NB4 (cell line): Measurements from ENCODE around the gene DIO3.

Source experiments
- MYC ChIP-seq: IDR thresholded peaks from 2 replicates; pipeline ENCODE4 v1.6.1; 2011; ENCODE audit warnings: low read depth, low read length
- POLR2A ChIP-seq: IDR thresholded peaks from 2 replicates; pipeline ENCODE4 v1.6.1; 2011; ENCODE audit warnings: mild to moderate bottlenecking; ENCODE audit not compliant: insufficient read length; ENCODE audit errors: extremely low read depth
- TF ChIP-seq, protein P1 (sequence below): IDR thresholded peaks from one replicate; pipeline ENCODE4 v1.5.1; 2012; ENCODE audit warnings: low read depth, low read length
- TF ChIP-seq, protein P2 (sequence below): IDR thresholded peaks from 2 replicates; pipeline ENCODE4 v1.6.1; 2011; ENCODE audit warnings: low read depth, low read length

DNA sequence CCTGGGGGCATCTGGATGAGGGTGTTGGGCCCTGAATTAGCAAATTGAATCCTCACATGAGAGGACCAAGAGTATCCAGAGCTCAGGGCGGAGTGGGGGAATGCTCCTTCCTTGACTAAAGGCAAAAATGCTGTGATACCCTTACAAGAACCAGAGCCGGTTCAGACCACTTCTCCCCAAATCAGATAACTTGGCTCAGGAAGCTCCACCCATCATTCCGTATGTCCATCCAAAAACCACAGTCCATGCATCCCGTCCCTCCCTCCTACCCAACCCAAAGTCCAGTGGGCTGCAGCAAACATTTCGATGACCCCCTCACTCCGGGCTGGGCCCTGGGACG, 22.4 kb downstream of the DIO3 start:
- TF ChIP-seq, protein P1, sequence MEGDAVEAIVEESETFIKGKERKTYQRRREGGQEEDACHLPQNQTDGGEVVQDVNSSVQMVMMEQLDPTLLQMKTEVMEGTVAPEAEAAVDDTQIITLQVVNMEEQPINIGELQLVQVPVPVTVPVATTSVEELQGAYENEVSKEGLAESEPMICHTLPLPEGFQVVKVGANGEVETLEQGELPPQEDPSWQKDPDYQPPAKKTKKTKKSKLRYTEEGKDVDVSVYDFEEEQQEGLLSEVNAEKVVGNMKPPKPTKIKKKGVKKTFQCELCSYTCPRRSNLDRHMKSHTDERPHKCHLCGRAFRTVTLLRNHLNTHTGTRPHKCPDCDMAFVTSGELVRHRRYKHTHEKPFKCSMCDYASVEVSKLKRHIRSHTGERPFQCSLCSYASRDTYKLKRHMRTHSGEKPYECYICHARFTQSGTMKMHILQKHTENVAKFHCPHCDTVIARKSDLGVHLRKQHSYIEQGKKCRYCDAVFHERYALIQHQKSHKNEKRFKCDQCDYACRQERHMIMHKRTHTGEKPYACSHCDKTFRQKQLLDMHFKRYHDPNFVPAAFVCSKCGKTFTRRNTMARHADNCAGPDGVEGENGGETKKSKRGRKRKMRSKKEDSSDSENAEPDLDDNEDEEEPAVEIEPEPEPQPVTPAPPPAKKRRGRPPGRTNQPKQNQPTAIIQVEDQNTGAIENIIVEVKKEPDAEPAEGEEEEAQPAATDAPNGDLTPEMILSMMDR, result no peak
- TF ChIP-seq, protein P2, sequence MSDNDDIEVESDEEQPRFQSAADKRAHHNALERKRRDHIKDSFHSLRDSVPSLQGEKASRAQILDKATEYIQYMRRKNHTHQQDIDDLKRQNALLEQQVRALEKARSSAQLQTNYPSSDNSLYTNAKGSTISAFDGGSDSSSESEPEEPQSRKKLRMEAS, result no peak
- TF ChIP-seq POLR2A, result no peak
- no peak for TF ChIP-seq MYC
